Activated CD8-positive, alpha-beta memory T cell treated with anti-CD3 and anti-CD28 coated beads for 24 hours (primary cell): ENCODE measurements around the gene BDH1.

Experiments used
- DNase-seq: peaks from one replicate; pipeline ENCODE4 v3.0.0-alpha.2; 2020

Gene BDH1

DNA sequence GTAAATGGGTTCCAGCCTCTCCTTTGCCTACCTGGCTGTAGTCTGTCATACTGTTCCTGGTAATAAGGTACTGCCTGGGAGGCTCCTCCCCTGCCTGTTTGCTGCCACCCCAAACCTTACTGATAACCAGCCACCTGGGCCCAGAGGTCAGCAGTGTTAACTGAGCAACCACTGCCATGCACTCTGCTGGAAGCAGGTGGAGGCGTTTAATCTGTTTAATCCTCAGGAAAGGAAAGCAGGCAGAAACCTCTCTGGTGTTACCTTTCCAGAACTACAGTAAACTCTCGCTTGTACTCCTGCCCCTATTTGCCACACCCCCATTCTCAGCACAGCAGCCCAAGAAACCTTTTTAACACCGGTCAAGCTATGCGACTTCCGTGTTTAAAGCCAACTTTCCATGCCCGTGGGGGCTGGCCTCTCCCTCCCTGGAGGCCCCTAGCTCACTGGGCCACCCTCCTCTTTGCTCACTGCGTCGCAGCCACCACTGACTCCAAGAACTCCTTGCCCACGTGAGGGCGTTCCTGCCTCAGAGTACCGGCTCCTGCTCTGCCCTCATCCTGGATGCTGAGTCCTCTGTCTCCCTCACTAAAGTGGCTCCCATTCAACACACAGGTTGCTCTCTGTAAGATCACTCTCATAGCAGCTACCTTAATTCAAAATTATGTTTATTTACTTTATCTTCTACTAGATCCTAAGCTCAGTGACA, 8.3 kb downstream of the BDH1 start:
- no peak for DNase-seq

DNA sequence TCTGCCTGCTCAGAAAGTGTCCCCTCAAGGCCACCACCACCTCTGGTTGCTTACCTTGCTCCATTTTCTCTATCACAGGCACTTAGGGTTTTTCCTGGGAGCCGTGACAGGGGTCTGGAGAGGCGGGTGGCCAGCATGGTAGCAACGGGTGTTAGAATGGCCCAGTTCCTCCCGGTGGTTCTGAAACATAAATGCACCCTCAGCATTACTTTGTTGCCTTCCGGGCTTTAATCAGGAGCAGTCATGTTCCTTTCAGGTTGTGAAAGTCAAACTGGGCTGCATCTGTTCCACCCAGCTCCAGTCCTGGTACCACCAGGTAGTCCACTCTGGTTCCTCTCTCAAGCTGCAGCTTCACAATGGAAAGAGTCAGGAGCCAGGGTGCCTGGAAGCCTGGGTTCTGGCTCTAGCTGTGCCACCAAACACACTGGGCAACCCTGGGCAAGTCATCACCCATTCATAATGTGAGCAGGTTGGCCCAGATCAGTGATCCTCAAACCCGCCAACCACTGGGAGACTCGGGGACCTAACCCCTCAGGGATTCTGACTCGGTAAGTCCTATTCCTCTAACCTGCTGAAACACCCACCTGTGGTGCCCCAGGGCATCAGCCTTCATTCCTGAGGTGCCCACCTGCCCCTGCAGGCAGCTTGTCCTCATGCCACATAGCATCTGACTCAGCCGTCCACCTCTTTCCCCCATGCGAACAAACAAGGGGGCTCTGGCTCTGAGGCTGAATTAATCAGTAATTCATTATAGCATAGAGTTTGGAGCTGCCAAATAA, 9.3 kb downstream of the BDH1 start:
- peak; percentile 47 for DNase-seq

- peak; percentile 19 for DNase-seq
These were observed 10.2 kb downstream of the BDH1 start for GRCh38 chr3:197545571-197545970.

DNA sequence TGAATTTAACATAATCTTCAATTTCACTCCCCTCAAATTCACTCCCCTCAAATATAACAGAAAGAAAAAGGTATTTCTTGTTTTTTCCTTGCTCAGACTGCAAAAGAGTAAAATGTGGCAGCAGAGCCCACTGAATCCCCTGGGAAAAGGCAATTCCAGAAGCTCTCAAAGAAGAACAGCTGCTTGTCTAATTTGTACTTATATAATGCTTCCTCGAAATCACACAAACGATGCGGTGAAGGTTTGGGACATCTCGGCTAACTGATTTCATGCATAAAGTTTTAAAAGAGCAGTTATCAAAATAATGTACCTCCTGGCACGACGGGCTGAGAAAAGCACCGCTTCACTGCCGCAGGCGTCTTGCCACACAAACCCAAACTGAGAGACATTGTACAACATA, 10.7 kb downstream of the BDH1 start:
- DNase-seq = no peak

DNA sequence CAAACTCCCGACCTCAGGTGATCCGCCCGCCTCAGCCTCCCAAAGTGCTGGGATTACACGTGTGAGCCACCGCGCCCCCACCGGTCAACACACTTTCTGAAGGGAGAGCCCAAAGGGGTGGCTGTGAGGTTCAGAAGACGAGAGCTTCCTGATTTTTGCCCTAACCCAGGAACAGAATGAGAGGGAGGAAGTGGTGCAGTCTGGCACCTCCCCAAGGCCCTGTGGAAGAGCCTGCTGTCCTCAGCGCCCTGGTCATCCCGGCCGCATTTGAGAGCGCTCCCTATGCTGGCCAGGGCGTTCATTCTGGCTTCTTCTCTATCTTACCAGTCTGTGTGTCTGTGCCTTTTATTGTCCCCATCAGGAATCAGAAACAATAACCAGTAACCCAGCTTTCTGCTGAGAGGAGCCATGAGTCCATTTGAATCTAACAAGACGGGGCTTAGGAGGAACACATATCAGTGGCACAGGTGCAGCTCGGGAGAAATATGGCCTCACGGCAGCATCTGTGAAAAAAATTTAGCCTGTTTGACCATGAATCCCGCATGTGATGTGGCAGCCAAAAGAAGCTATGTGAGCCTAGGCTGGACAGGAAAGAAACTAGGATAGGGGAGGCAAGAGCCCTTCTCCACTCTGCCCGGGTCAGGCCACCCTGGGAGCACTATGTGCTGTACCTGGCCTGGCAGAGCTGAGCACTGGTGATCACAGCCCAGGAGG, 12.9 kb downstream of the BDH1 start:
- DNase-seq = peak; percentile 30

- DNase-seq = peak; percentile 40
These were observed 13.8 kb downstream of the BDH1 start for GRCh38 chr3:197541756-197542539.

DNA sequence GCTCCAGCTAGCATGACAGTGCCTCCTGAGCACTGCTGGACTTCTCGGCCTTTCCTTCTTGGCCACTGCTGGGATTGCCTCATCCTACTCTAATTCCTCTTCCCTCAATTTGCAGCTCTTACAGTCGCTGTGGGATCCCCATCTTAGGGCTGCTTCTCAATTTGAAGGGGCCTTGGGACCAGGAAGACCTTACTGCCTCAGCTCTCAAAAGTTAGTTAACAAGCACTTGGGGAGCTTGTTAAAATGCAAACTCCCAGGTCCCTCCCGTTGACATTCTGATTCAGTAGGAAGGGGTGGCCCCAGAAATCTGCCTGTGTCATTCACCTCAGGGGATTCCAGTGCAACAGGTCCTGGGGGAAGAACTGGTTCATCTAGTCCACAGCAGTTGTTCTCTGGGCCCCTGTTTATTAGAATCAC, 14.8 kb downstream of the BDH1 start:
- no peak for DNase-seq

- no peak for DNase-seq
These were observed 16.1 kb downstream of the BDH1 start for GRCh38 chr3:197539651-197540051.

- no peak for DNase-seq
These were observed 21.6 kb downstream of the BDH1 start for GRCh38 chr3:197533927-197534725.

- no peak for DNase-seq
These were observed 22.4 kb downstream of the BDH1 start for GRCh38 chr3:197533396-197533795.

DNA sequence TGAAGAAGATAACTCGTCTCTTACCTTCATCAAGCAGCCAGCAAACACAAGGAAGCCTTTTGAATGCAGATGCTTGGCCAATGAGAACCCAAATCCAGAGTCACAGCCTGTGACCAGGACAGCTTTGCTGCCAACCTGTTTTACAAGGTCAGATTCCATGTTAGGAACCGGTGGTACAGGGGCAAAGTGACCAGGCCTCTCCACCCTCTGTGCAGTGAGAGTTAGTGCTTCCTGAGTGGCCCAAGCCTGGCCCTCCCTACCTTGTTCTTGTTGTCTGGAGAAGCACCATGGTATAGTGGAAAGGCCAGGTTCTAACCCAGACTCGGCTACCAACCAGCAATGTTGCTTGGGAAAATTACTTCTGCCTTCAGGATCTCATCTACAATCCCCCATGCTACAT, 23.4 kb downstream of the BDH1 start:
- DNase-seq = no peak

- no peak for DNase-seq
These were observed 27.6 kb downstream of the BDH1 start for GRCh38 chr3:197528190-197528589.

DNA sequence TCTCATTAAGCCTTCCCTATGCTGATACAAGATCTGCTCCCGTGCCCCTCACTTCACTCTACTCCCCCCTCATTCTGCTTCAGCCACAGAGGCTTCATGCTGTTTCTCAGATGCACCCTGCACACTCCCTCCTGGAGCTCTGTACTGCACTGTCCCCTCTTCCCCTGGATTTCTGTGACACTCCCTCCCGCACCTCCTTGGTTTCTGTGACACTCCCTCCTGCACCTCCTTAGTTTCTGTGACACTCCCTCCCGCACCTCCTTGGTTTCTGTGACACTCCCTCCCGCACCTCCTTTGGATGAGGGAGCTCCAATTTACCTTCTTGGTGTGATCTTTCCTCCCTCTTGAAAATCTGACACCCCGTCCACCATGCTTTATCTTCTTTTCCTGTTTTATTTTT, 28.2 kb downstream of the BDH1 start:
- no peak for DNase-seq

GRCh38 chr3:197525706-197526105, 30.1 kb downstream of the BDH1 start:
- no peak for DNase-seq

GRCh38 chr3:197524128-197524527, 31.6 kb downstream of the BDH1 start:
- no peak for DNase-seq

GRCh38 chr3:197523526-197523925, 32.2 kb downstream of the BDH1 start:
- no peak for DNase-seq

GRCh38 chr3:197522881-197523441, 32.8 kb downstream of the BDH1 start:
- no peak for DNase-seq

GRCh38 chr3:197522183-197522715, 33.5 kb downstream of the BDH1 start:
- DNase-seq = no peak

GRCh38 chr3:197521277-197522182, 34.2 kb downstream of the BDH1 start:
- DNase-seq = no peak
